ENCODE measurements around the gene GAS2. TPM values are rescaled to one million over a fixed set of nuclear protein-coding genes. Genes with fewer than 3 reads are reported as not detected.

Gene GAS2
- polyA plus RNA-seq, 1 of the 3 experiments (the other 2 are of a cell fraction), result 0.72 TPM

- Histone ChIP-seq H3K9me2 (no peaks in the 10 kb centered on the region), H4K20me1 (ENCODE audit: insufficient read depth) (no peaks in the 10 kb centered on the region), H3K27me3 (ENCODE audit: insufficient read depth) (no peaks in the 10 kb centered on the region), H3K9ac (no peak overlapping the region), H3K4me1 (ENCODE audit: control insufficient read depth in 1 of 2, insufficient read depth in 2 of 2, low read depth in 1 of 2, low read length in 1 of 2) (no peaks in the 10 kb centered on the region), H3K4me3 (ENCODE audit: low read depth in 2 of 2, low read length in 1 of 2) (no peak overlapping the region), H2AFZ (ENCODE audit: low read depth) (no peak overlapping the region), H3K27ac (ENCODE audit: low read depth in 2 of 2, low read length in 1 of 2) (no peak overlapping the region), H3F3A (replicated peaks; ENCODE audit: insufficient read depth) (no peaks in the 10 kb centered on the region), H3K36me3 (replicated peaks in 1 of 2; ENCODE audit: control insufficient read depth in 1 of 2, insufficient read depth in 2 of 2, low read length in 1 of 2) (no peaks in the 10 kb centered on the region), H3K9me3 (no peaks in the 10 kb centered on the region), H3K4me2 (no peak overlapping the region), H3K79me2 (ENCODE audit: insufficient read depth) (no peaks in the 10 kb centered on the region)
- WGBS (ENCODE audit: low lambda C conversion rate), result 78% methylated on average over 1 of the region's 1 CpG
- no peak for DNase-seq
- TF ChIP-seq TCF12 (IDR thresholded peaks at IDR 0.05) (no peak), EZH2phosphoT487 (IDR thresholded peaks at IDR 0.05; ENCODE audit: borderline replicate concordance, low read depth) (no peak), USF1 (IDR thresholded peaks at IDR 0.05; ENCODE audit: borderline replicate concordance, low read depth) (no peak)
- POLR2A ChIA-PET, result no interaction called here
- CTCF ChIA-PET, result no interaction called here
Observed at GRCh38 chr11:22769081-22769480, 102.7 kb downstream of the GAS2 start.

- Histone ChIP-seq H3F3A (replicated peaks; ENCODE audit: insufficient read depth) (no peaks in the 10 kb centered on the region), H3K9me2 (no peaks in the 10 kb centered on the region), H3K4me1 (ENCODE audit: control insufficient read depth in 1 of 2, insufficient read depth in 2 of 2, low read depth in 1 of 2, low read length in 1 of 2) (no peaks in the 10 kb centered on the region), H3K36me3 (replicated peaks in 1 of 2; ENCODE audit: control insufficient read depth in 1 of 2, insufficient read depth in 2 of 2, low read length in 1 of 2) (no peaks in the 10 kb centered on the region), H3K4me3 (ENCODE audit: low read depth in 2 of 2, low read length in 1 of 2) (no peak overlapping the region), H4K20me1 (ENCODE audit: insufficient read depth) (no peaks in the 10 kb centered on the region), H2AFZ (ENCODE audit: low read depth) (no peak overlapping the region), H3K9ac (no peak overlapping the region), H3K27ac (ENCODE audit: low read depth in 2 of 2, low read length in 1 of 2) (no peak overlapping the region), H3K4me2 (no peak overlapping the region), H3K9me3 (no peaks in the 10 kb centered on the region), H3K27me3 (ENCODE audit: insufficient read depth) (no peaks in the 10 kb centered on the region; the same call in 1 of the 2 replicates), H3K79me2 (ENCODE audit: insufficient read depth) (no peaks in the 10 kb centered on the region)
- CTCF ChIA-PET, result interaction anchor here (0.8 kb wide), 1 partner anchor 19 kb away, joined by 3 read pairs; no protein-coding TSS in a partner anchor
- no peak for DNase-seq
- POLR2A ChIA-PET, result no interaction called here
- WGBS (ENCODE audit: low lambda C conversion rate), result 31% methylated on average over 2 of the region's 2 CpGs
- TF ChIP-seq FOXM1 (IDR thresholded peaks at IDR 0.05; ENCODE audit: low read depth) (no peak), MXI1 (IDR thresholded peaks at IDR 0.05; ENCODE audit: low read depth, low read length) (no peak), FOXJ3 (CRISPR knock-in tag; IDR thresholded peaks at IDR 0.05) (no peak), EP300 (IDR thresholded peaks at IDR 0.05; ENCODE audit: borderline replicate concordance in 1 of 2, low read depth in 1 of 2, low read length in 1 of 2) (no peak), CHD2 (IDR thresholded peaks at IDR 0.05; ENCODE audit: low read length, partially characterized antibody) (no peak), SIN3A (IDR thresholded peaks at IDR 0.05; ENCODE audit: borderline replicate concordance, low read depth, low read length) (no peak), TCF12 (IDR thresholded peaks at IDR 0.05) (no peak), IRF3 (IDR thresholded peaks at IDR 0.05; ENCODE audit: low read depth, low read length) (no peak), YY1 (IDR thresholded peaks at IDR 0.05; ENCODE audit: low read depth) (no peak), CTCF (IDR thresholded peaks at IDR 0.05) (no peak), USF1 (IDR thresholded peaks at IDR 0.05; ENCODE audit: borderline replicate concordance, low read depth) (no peak)
Observed at GRCh38 chr11:22774716-22775115, 108.3 kb downstream of the GAS2 start.

All from SK-N-SH (cell line).